HG02885 (cell line): ENCODE measurements around the gene ARFGAP1.

Experiments used
- ATAC-seq: cut with Tn5 transposase; IDR thresholded peaks from one replicate; pipeline ENCODE4 v1.9.1; 2021; ENCODE audit warnings: mild to moderate bottlenecking; ENCODE audit not compliant: unreplicated experiment, poor library complexity

ARFGAP1 gene

GRCh38 chr20:63316502-63316921, 43.9 kb downstream of the ARFGAP1 start:
- no peak for ATAC-seq

GRCh38 chr20:63317061-63317460, 44.4 kb downstream of the ARFGAP1 start:
- ATAC-seq, result no peak

- ATAC-seq, result no peak
Observed at GRCh38 chr20:63317601-63318291, 45.1 kb downstream of the ARFGAP1 start.

- ATAC-seq, result no peak
Observed at GRCh38 chr20:63318391-63319163, 46.0 kb downstream of the ARFGAP1 start.

- no peak for ATAC-seq
Observed at GRCh38 chr20:63319164-63320040, 46.8 kb downstream of the ARFGAP1 start.

GRCh38 chr20:63320041-63320511, 47.5 kb downstream of the ARFGAP1 start:
- no peak for ATAC-seq

GRCh38 chr20:63320616-63321147, 48.1 kb downstream of the ARFGAP1 start:
- no peak for ATAC-seq

- ATAC-seq, result no peak
Observed at GRCh38 chr20:63321148-63321831, 48.7 kb downstream of the ARFGAP1 start.

- ATAC-seq, result no peak
Observed at GRCh38 chr20:63322146-63322932, 49.7 kb downstream of the ARFGAP1 start.

- no peak for ATAC-seq
Observed at GRCh38 chr20:63322933-63323273, 50.3 kb downstream of the ARFGAP1 start.

GRCh38 chr20:63323357-63323981, 50.9 kb downstream of the ARFGAP1 start:
- ATAC-seq, result no peak

GRCh38 chr20:63325021-63325471, 52.4 kb downstream of the ARFGAP1 start:
- ATAC-seq, result no peak

GRCh38 chr20:63325554-63326313, 53.1 kb downstream of the ARFGAP1 start:
- ATAC-seq, result no peak

GRCh38 chr20:63326314-63327230, 54.0 kb downstream of the ARFGAP1 start:
- no peak for ATAC-seq

GRCh38 chr20:63327231-63327745, 54.7 kb downstream of the ARFGAP1 start:
- ATAC-seq, result no peak

GRCh38 chr20:63328026-63328700, 55.5 kb downstream of the ARFGAP1 start:
- ATAC-seq, result no peak
